NCI-H2081 treated with DMSO at 0.1 percent for 48 hours (cell line): Measurements from ENCODE around the gene TFF1.

Experiments used
- DNase-seq: peaks from one replicate; lab custom pipeline; 2025; lab: John Stamatoyannopoulos, UW

Gene TFF1

GRCh38 chr21:42362198-42362597, 4.1 kb downstream of the TFF1 start:
- no peak for DNase-seq

- DNase-seq: no peak
Measured at GRCh38 chr21:42361286-42361685, 5.0 kb downstream of the TFF1 start.

GRCh38 chr21:42360317-42360716, 6.0 kb downstream of the TFF1 start:
- no peak for DNase-seq

GRCh38 chr21:42358937-42359336, 7.4 kb downstream of the TFF1 start:
- no peak for DNase-seq

DNA sequence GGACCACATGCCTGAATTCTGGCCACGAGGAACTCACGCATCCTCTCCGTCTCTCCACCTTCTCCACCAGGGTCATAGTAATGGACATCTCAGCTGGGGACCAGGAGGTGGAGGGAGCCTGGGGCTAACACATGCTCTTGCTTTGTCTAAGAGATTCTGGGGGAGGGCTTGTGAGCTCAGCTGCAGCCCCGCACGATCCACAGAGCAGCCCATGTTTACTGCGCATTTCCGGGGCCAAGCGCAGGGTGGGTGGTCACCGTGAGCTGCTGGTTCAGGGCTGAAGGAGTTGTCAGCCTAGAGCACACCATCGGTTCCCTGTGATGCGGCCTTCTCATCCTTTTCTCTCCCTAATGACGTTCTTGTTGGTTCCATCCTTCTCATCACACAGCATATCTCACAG, 8.1 kb downstream of the TFF1 start:
- no peak for DNase-seq

GRCh38 chr21:42357307-42357706, 9.0 kb downstream of the TFF1 start:
- no peak for DNase-seq

GRCh38 chr21:42356650-42357049, 9.7 kb downstream of the TFF1 start:
- DNase-seq: no peak

DNA sequence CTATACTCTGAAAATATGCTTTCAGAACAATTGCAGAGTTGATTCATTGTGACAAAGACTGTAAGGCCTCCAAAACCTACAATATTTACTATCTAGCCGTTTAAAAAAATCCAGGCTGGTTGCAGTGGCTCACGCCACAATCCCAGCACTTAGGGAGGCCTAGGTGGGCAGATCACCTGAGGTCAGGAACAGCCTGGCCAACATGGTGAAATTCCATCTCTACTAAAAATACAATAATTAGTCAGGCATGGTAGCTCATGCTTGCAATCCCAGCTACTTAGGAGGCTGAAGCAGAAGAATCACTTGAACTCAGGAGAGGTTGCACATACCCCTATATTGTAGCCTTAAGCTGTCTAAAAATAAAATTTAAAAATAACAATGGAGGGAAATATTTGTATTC, 10.3 kb downstream of the TFF1 start:
- DNase-seq: no peak

- DNase-seq: no peak
Measured at GRCh38 chr21:42353623-42354022, 12.7 kb downstream of the TFF1 start.

- no peak for DNase-seq
Measured at GRCh38 chr21:42352441-42353095, 13.8 kb downstream of the TFF1 start.

GRCh38 chr21:42351626-42352440, 14.5 kb downstream of the TFF1 start:
- DNase-seq: no peak

DNA sequence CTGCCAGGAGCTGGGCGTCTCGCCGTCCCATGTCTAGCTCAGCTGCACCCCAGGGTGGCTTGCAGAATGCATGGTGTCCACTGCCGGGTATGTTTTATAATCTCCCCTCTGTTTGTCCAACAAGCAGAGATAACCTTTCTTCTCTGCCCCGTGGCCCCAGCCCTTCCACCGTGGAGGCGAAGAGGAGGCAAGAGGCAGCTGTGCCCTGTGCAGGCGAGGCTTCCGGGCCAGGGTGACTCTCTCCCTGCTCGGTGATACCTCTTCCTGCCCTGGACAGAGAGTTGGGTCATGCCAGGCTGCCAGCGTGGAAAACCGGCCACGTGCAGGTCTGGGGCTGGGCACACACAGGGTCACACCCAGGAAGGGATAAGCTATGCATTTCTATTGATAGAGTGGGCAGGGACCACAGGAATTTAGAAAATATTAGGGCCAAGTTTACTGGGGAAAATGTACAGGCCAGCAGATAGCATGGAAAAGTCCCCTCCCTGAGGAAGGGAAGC, 15.4 kb downstream of the TFF1 start, which contains the start of gene TFF2:
TSS of gene TFF2 (minus strand) at position 68 of the 500 bp plus-strand sequence. CDS start at position 31, 37 bp downstream.
- no peak for DNase-seq

DNA sequence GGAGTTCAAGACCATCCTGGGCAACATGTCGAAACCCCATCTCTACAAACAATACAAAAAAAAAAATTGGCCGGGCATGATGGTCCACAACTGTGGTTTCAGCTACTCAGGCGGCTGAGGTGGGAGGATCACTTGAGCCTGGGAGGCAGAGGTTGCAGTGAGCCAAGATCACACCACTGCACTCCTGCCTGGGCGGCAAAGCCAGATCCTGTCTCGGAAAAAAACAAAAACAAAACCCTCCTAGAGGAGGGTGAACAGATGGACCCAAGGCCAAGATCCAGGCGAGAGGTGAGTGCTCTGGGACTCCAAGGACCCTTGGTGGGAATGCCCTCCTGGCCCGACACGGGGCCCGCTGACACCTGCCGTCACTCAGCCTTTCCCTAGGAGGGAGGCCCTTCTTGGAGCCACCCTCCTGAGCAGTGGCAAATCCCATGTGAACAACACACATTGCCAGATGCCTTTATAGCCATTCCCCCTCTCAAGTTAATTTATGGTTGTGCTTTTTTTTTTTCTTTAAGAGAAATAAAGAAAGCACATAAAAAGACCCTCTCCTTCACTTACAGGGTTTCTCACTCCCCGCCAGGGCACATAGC, 15.9 kb downstream of the TFF1 start:
- DNase-seq: no peak

- DNase-seq: no peak
Measured at GRCh38 chr21:42349420-42350317, 16.7 kb downstream of the TFF1 start.

DNA sequence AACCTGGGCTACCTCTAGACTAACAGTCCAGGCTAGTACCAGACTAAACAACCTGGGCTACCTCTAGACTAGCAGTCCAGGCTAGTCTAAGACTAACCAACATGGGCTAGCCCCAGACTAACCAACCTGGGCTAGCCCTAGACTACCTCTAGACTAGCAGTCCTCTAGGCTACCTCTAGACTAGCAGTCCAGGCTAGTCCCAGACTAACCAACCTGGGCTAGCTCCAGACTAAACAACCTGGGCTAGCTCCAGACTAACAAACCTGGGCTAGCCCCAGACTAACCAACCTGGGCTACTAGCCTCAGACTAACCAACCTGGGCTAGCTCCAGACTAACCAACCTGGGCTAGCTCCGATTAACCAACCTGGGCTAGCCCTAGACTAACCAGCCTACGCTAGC, 17.6 kb downstream of the TFF1 start:
- DNase-seq: no peak

GRCh38 chr21:42347601-42348327, 18.6 kb downstream of the TFF1 start:
- no peak for DNase-seq

GRCh38 chr21:42346866-42347600, 19.3 kb downstream of the TFF1 start:
- no peak for DNase-seq

DNA sequence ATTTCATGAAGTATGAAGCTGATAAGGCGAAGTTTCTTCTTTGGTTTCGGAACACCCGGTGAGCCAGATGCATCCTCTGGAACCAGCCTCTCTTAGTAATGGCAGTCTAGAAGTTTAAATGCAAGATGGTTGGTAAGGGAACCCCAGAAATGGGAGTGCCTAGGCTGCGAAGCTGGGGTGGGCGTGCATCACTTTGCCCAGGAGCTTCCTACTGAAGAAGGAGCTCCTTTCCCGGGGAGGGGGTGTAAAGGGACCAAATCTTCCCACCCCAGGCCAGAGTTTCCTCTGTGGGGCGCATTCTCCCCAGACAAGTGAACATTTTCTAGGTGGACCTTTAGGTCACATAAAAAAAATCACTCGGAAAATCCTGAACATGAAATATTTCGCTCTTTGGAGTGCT, 19.9 kb downstream of the TFF1 start:
- DNase-seq: no peak

DNA sequence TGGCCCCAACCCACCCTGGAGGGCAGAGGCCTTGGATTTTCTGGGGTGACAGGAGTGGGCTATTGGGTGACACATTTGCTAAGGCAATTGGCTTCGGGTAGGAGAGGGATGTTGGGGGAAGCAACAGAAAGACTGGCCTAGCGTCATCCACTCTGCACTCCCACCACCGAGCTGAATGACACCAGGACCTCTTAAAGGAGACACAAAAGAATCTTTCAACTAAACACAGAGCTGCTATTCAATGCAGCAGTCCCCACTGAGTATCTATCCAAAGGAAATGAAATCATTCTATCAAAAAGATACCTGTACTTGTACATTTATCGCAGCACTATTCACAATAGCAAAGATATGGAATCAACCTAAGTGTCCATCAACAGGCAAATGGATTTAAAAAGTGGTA, 21.7 kb downstream of the TFF1 start:
- no peak for DNase-seq

DNA sequence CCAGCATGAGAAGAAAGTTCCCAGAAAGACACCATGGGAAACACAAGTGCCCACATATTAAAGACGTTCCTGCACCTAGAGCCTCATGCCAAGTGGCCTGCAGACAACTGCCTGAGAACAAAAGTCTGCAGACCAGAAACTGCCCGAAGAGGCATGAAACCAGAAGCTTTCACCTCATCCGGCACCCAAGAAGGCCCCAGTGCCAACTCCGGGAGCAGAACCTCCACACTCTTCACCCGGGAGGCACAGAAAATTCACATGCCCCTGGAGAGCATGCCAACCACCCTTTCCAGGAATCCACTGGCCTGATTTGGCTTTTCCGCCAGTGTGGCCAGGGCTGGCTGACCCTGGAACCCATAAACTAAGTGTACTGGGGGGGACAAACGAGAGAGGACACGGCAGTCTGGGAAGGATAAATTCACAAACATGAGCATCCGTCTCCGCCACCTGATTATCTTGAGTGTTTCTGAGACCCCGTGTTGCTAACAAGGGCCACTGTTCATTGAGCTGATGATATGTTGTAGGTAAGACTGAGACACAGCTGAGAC, 22.3 kb downstream of the TFF1 start:
- DNase-seq: no peak
